Measurements from ENCODE around the gene GLI3. TPM values are rescaled to one million over a fixed set of nuclear protein-coding genes. Genes with fewer than 3 reads are reported as not detected.

GLI3 gene
- total RNA-seq, 2 experiments from 2014 or later: 0.24 to 0.32 TPM

DNA sequence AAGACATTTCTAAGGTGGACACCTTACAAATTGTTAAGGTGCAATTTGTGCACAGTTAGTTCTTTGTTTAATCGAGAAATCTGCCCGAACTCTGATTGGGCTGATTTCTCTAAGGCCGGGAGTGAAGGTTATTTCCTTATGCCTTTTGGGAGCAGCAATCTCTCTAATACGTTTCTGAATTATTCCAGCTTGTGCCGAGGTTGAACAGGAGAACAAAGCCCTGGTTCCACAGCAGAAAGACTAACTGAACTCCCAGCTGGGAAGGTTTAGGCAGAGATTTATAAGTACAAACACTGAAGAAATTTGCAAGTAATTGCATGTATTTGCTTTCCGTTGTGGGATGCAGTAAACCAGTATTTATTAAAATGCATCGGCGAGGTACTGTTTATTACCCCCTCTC, 116.8 kb downstream of the GLI3 start:
- intact Hi-C loops (cut with micrococcal nuclease): no loop called here
- no peak for DNase-seq
- CTCF ChIA-PET: interaction anchor here (0.6 kb wide), 1 partner anchor 8 kb away, joined by 4 read pairs; no protein-coding TSS in a partner anchor
- Mint-ChIP-seq H3K27ac (no peak overlapping the region), H3K9me3 (no peaks in the 10 kb centered on the region), H3K36me3 (ENCODE audit: low read depth) (no peaks in the 10 kb centered on the region), H3K27me3 (ENCODE audit: low read depth) (peaks cover 6% of the 10 kb centered on the region), H3K4me3 (no peak overlapping the region), H3K4me1 (ENCODE audit: low read depth) (no peaks in the 10 kb centered on the region)

GRCh38 chr7:42117201-42117600, 119.8 kb downstream of the GLI3 start:
- CTCF ChIA-PET: no interaction called here
- Mint-ChIP-seq H3K36me3 (ENCODE audit: low read depth) (no peaks in the 10 kb centered on the region), H3K9me3 (no peaks in the 10 kb centered on the region), H3K4me1 (ENCODE audit: low read depth) (no peaks in the 10 kb centered on the region), H3K27ac (no peak overlapping the region), H3K4me3 (no peak overlapping the region), H3K27me3 (ENCODE audit: low read depth) (peaks cover 4% of the 10 kb centered on the region)
- DNase-seq: no peak
- intact Hi-C loops (cut with micrococcal nuclease): no loop called here

GRCh38 chr7:42115795-42116194, 121.2 kb downstream of the GLI3 start:
- Mint-ChIP-seq H3K27ac (no peak overlapping the region), H3K27me3 (ENCODE audit: low read depth) (peaks cover 4% of the 10 kb centered on the region), H3K4me1 (ENCODE audit: low read depth) (no peaks in the 10 kb centered on the region), H3K36me3 (ENCODE audit: low read depth) (no peaks in the 10 kb centered on the region), H3K9me3 (no peaks in the 10 kb centered on the region), H3K4me3 (no peak overlapping the region)
- intact Hi-C loops (cut with micrococcal nuclease): no loop called here
- DNase-seq: no peak
- CTCF ChIA-PET: no interaction called here

DNA sequence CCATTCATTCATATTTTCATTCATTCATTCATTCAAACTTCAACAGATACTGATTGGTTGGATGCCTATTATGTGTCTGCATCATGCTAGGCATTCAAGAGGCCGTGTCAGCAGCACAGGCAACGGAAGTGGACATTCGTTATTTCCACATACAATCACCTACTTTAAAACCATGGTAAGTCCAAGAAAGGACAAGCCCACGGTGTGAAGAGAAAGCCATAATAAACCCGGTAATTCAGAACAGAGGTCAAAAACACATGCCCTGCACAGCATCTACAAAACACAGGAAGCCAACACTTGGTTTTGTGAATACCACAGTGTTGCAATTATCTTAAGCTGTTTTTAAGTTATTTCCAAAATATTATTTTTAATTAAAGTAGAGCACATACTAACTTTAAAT, 126.7 kb downstream of the GLI3 start:
- Mint-ChIP-seq H3K4me3 (no peak overlapping the region), H3K27me3 (ENCODE audit: low read depth) (peaks cover 4% of the 10 kb centered on the region), H3K9me3 (no peaks in the 10 kb centered on the region), H3K4me1 (ENCODE audit: low read depth) (no peaks in the 10 kb centered on the region), H3K27ac (no peak overlapping the region), H3K36me3 (ENCODE audit: low read depth) (no peaks in the 10 kb centered on the region)
- no peak for DNase-seq
- intact Hi-C loops (cut with micrococcal nuclease): no loop called here
- CTCF ChIA-PET: no interaction called here

DNA sequence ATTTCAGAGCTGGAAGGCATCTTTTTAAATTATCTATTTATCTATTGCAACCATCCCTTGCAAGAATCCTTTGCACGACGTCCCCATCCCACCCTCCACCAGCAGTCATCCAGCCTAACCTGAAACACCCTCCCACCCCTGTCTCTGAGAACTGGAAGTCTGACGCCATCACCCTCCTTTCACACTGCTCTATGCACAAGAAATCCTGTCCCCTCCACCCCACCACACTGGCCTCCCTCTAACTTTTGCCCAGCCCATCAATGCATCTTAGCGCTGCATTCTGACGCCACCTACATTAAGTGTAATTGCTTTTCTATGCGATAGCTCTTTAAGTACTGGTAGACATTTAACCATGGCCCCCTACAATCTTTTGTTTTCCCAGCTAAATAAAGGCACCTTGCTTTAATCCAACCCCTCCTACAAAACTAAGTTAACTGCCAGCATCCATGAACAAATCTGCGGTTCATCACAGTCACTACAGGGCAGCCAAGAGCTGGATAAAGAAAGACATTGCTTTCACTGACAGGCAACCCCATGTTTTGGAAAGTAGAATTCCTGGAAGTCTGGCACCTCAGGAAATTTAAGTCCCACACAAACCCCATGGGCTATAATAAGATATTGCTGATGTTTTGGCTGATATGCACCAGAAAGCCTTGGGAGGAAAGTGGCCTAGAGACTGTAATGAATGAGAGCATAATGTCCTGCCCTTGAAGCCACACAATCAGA, 128.0 kb downstream of the GLI3 start:
- H3K27me3 Mint-ChIP-seq (ENCODE audit: low read depth): peaks cover 6% of the 10 kb centered on the region
- H3K4me3 Mint-ChIP-seq: no peak overlapping the region
- intact Hi-C loops (cut with micrococcal nuclease): no loop called here
- no peak for DNase-seq
- no peak overlapping the region for H3K27ac Mint-ChIP-seq
- H3K36me3 Mint-ChIP-seq (ENCODE audit: low read depth): no peaks in the 10 kb centered on the region
- CTCF ChIA-PET: no interaction called here
- no peaks in the 10 kb centered on the region for H3K4me1 Mint-ChIP-seq (ENCODE audit: low read depth)
- no peaks in the 10 kb centered on the region for H3K9me3 Mint-ChIP-seq

- intact Hi-C loops (cut with micrococcal nuclease): no loop called here
- no peak overlapping the region for H3K27ac Mint-ChIP-seq
- CTCF ChIA-PET: no interaction called here
- DNase-seq: no peak
- no peak overlapping the region for H3K4me3 Mint-ChIP-seq
- no peaks in the 10 kb centered on the region for H3K9me3 Mint-ChIP-seq
- peaks cover 6% of the 10 kb centered on the region for H3K27me3 Mint-ChIP-seq (ENCODE audit: low read depth)
- no peaks in the 10 kb centered on the region for H3K36me3 Mint-ChIP-seq (ENCODE audit: low read depth)
- no peaks in the 10 kb centered on the region for H3K4me1 Mint-ChIP-seq (ENCODE audit: low read depth)
Measured at GRCh38 chr7:42107484-42108240, 129.3 kb downstream of the GLI3 start.

DNA sequence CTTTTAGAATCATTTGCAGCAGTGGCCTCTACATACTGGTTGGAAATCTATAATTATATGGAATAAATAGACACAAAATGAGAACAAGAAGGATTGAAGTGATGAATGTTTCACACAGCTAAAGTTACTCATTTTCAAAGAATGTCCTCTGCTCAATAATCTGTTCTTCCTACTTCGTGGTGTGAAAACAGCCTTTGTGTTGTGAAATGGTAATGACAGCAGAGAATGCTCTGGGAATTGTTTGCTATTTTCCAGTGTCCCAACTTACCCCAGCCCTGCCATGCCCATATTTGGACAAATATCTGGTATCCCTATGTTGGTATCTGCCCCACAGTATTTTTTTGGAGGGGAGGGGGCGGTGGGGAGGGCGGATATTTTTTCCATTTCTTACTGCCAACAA, 130.4 kb downstream of the GLI3 start:
- peaks cover 6% of the 10 kb centered on the region for H3K27me3 Mint-ChIP-seq (ENCODE audit: low read depth)
- H3K36me3 Mint-ChIP-seq (ENCODE audit: low read depth): no peaks in the 10 kb centered on the region
- CTCF ChIA-PET: no interaction called here
- no peaks in the 10 kb centered on the region for H3K9me3 Mint-ChIP-seq
- intact Hi-C loops (cut with micrococcal nuclease): no loop called here
- H3K4me1 Mint-ChIP-seq (ENCODE audit: low read depth): no peaks in the 10 kb centered on the region
- DNase-seq: no peak
- no peak overlapping the region for H3K4me3 Mint-ChIP-seq
- H3K27ac Mint-ChIP-seq: no peak overlapping the region

- Mint-ChIP-seq H3K27ac (no peak overlapping the region), H3K36me3 (ENCODE audit: low read depth) (no peaks in the 10 kb centered on the region), H3K27me3 (ENCODE audit: low read depth) (peaks cover 6% of the 10 kb centered on the region), H3K4me1 (ENCODE audit: low read depth) (no peaks in the 10 kb centered on the region), H3K9me3 (no peaks in the 10 kb centered on the region), H3K4me3 (no peak overlapping the region)
- CTCF ChIA-PET: no interaction called here
- DNase-seq: no peak
- intact Hi-C loops (cut with micrococcal nuclease): no loop called here
Measured at GRCh38 chr7:42105554-42106358, 131.3 kb downstream of the GLI3 start.

DNA sequence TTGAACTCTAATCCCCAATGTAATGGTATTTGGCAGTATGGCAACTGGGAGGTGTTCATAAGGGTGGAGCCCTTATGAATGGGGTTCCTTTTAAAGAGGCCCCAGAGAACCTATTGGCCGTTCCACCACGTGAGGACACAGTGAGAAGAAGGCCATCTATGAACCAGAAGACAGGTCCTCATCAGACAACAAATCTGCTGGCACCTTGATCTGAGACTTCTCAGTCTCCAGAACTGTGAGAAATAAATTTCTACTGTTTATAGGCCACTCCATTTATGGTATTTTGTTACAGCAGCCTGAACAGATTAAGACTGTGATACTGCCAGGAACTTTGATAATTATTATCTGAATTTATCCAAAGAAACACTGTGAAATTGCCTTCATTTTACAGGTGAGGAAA, 132.3 kb downstream of the GLI3 start:
- CTCF ChIA-PET: no interaction called here
- no peak overlapping the region for H3K4me3 Mint-ChIP-seq
- DNase-seq: no peak

DNA sequence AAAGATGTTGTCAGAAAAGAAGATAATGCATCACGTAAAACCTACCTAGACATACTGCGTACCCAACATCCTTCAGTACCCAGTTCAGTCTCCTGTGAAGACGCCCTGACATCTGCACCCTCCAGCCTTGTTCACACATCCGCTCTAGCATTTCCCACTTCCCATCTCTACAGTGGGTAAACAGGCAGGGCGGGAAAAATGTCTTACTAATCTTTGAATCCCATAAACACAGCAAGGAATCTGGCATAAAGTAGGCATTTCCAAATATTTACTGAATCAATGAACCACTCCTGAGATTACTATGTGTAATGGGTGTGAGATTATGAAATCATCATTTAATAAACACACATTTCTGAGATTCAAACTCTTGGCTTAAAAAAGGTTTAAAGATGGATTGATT, 132.8 kb downstream of the GLI3 start:
- H3K27me3 Mint-ChIP-seq (ENCODE audit: low read depth): peaks cover 6% of the 10 kb centered on the region
- intact Hi-C loops (cut with micrococcal nuclease): no loop called here
- H3K4me1 Mint-ChIP-seq (ENCODE audit: low read depth): no peaks in the 10 kb centered on the region
- DNase-seq: no peak
- no peaks in the 10 kb centered on the region for H3K9me3 Mint-ChIP-seq
- H3K4me3 Mint-ChIP-seq: no peak overlapping the region
- no peaks in the 10 kb centered on the region for H3K36me3 Mint-ChIP-seq (ENCODE audit: low read depth)
- CTCF ChIA-PET: no interaction called here
- H3K27ac Mint-ChIP-seq: no peak overlapping the region

More for the DNA sequence above, 132.3 kb downstream of the GLI3 start:
- intact Hi-C loops (cut with micrococcal nuclease): no loop called here
- Mint-ChIP-seq H3K9me3 (no peaks in the 10 kb centered on the region), H3K36me3 (ENCODE audit: low read depth) (no peaks in the 10 kb centered on the region), H3K27me3 (ENCODE audit: low read depth) (peaks cover 6% of the 10 kb centered on the region), H3K27ac (no peak overlapping the region), H3K4me1 (ENCODE audit: low read depth) (no peaks in the 10 kb centered on the region)

DNA sequence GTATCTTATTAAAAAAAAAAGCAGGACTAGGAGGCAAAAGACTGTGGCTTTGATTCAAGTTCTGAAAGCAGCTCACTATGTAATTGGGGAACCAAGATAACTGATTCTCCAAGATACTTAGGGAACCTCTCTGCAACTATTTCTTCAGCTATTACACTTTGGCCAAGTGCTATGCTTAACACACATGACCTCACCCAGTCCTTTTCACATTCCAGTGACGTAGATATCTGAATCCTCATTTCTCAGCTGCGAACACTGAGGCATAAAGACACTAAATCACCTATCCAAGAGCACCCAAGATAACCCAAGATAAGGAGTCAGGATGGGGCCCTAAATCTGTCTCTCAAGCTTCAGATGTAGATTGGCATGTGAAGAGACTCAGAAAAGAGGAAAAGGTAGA, 133.6 kb downstream of the GLI3 start:
- Mint-ChIP-seq H3K9me3 (no peaks in the 10 kb centered on the region), H3K27me3 (ENCODE audit: low read depth) (peaks cover 2% of the 10 kb centered on the region), H3K4me1 (ENCODE audit: low read depth) (no peaks in the 10 kb centered on the region), H3K4me3 (no peak overlapping the region), H3K27ac (no peak overlapping the region), H3K36me3 (ENCODE audit: low read depth) (no peaks in the 10 kb centered on the region)
- intact Hi-C loops (cut with micrococcal nuclease): no loop called here
- CTCF ChIA-PET: interaction anchor here (0.6 kb wide), 1 partner anchor 39 kb away, joined by 3 read pairs; no protein-coding TSS in a partner anchor
- DNase-seq: no peak

- DNase-seq: no peak
- CTCF ChIA-PET: no interaction called here
- Mint-ChIP-seq H3K27me3 (ENCODE audit: low read depth) (peaks cover 2% of the 10 kb centered on the region), H3K4me3 (no peak overlapping the region), H3K4me1 (ENCODE audit: low read depth) (no peaks in the 10 kb centered on the region), H3K9me3 (no peaks in the 10 kb centered on the region), H3K27ac (no peak overlapping the region), H3K36me3 (ENCODE audit: low read depth) (no peaks in the 10 kb centered on the region)
- intact Hi-C loops (cut with micrococcal nuclease): no loop called here
Measured at GRCh38 chr7:42103020-42103419, 134.0 kb downstream of the GLI3 start.
